Measurements from ENCODE around the gene LCNL1.

The LCNL1 gene

GRCh38 chr9:136960212-136960937 is 22.4 kb upstream of the LCNL1 start:
- no peak overlapping the region for H3K27ac ChIP-seq (ENCODE audit: poor library complexity, severe bottlenecking)
- H3K36me3 ChIP-seq (ENCODE audit: low read depth) = no peaks in the 10 kb centered on the region
- no peaks in the 10 kb centered on the region for H3K9me3 ChIP-seq (ENCODE audit: severe bottlenecking)
- TF ChIP-seq CTCF (IDR thresholded peaks at IDR 0.05; ENCODE audit: poor library complexity, severe bottlenecking) = no peak
- H3K4me1 ChIP-seq (ENCODE audit: insufficient read depth, poor library complexity, severe bottlenecking) = no peaks in the 10 kb centered on the region
- ATAC-seq (ENCODE audit: low read depth) = no peak
- no peaks in the 10 kb centered on the region for H3K27me3 ChIP-seq (ENCODE audit: insufficient read depth, poor library complexity, severe bottlenecking)
- DNase-seq (ENCODE audit: low spot score) = no peak
- H3K4me3 ChIP-seq (ENCODE audit: severe bottlenecking) = no peak overlapping the region

GRCh38 chr9:136960938-136961275 is 21.9 kb upstream of the LCNL1 start:
- H3K4me3 ChIP-seq (ENCODE audit: severe bottlenecking) = no peak overlapping the region
- no peak overlapping the region for H3K27ac ChIP-seq (ENCODE audit: poor library complexity, severe bottlenecking)
- H3K4me1 ChIP-seq (ENCODE audit: insufficient read depth, poor library complexity, severe bottlenecking) = no peaks in the 10 kb centered on the region
- no peak for DNase-seq (ENCODE audit: low spot score)
- no peaks in the 10 kb centered on the region for H3K36me3 ChIP-seq (ENCODE audit: low read depth)
- no peaks in the 10 kb centered on the region for H3K9me3 ChIP-seq (ENCODE audit: severe bottlenecking)
- TF ChIP-seq CTCF (IDR thresholded peaks at IDR 0.05; ENCODE audit: poor library complexity, severe bottlenecking) = no peak
- H3K27me3 ChIP-seq (ENCODE audit: insufficient read depth, poor library complexity, severe bottlenecking) = no peaks in the 10 kb centered on the region
- ATAC-seq (ENCODE audit: low read depth) = no peak

GRCh38 chr9:136961279-136962065 is 21.3 kb upstream of the LCNL1 start:
- no peaks in the 10 kb centered on the region for H3K27me3 ChIP-seq (ENCODE audit: insufficient read depth, poor library complexity, severe bottlenecking)
- no peaks in the 10 kb centered on the region for H3K36me3 ChIP-seq (ENCODE audit: low read depth)
- H3K4me3 ChIP-seq (ENCODE audit: severe bottlenecking) = no peak overlapping the region
- H3K27ac ChIP-seq (ENCODE audit: poor library complexity, severe bottlenecking) = no peak overlapping the region
- peak; percentile 17; the same call in 2 of the 3 replicates for ATAC-seq (ENCODE audit: low read depth)
- H3K4me1 ChIP-seq (ENCODE audit: insufficient read depth, poor library complexity, severe bottlenecking) = no peaks in the 10 kb centered on the region
- no peak for TF ChIP-seq CTCF (IDR thresholded peaks at IDR 0.05; ENCODE audit: poor library complexity, severe bottlenecking)
- no peak for DNase-seq (ENCODE audit: low spot score)
- no peaks in the 10 kb centered on the region for H3K9me3 ChIP-seq (ENCODE audit: severe bottlenecking)

GRCh38 chr9:136962163-136962562 is 20.6 kb upstream of the LCNL1 start:
- Histone ChIP-seq H3K27ac (ENCODE audit: poor library complexity, severe bottlenecking) (no peak overlapping the region), H3K4me1 (ENCODE audit: insufficient read depth, poor library complexity, severe bottlenecking) (no peaks in the 10 kb centered on the region), H3K4me3 (ENCODE audit: severe bottlenecking) (no peak overlapping the region), H3K9me3 (ENCODE audit: severe bottlenecking) (no peaks in the 10 kb centered on the region), H3K27me3 (ENCODE audit: insufficient read depth, poor library complexity, severe bottlenecking) (no peaks in the 10 kb centered on the region), H3K36me3 (ENCODE audit: low read depth) (no peaks in the 10 kb centered on the region)
- no peak for ATAC-seq (ENCODE audit: low read depth)
- no peak for TF ChIP-seq CTCF (IDR thresholded peaks at IDR 0.05; ENCODE audit: poor library complexity, severe bottlenecking)
- DNase-seq (ENCODE audit: low spot score) = no peak

Data from RWPE2 (cell line).